ENCODE data around the gene C5. TPM values are rescaled to one million over a fixed set of nuclear protein-coding genes. Genes with fewer than 3 reads are reported as not detected.

Gene C5
- total and polyA plus RNA-seq, 2 experiments from 2014 or later = 13.8 to 55.4 TPM

DNA sequence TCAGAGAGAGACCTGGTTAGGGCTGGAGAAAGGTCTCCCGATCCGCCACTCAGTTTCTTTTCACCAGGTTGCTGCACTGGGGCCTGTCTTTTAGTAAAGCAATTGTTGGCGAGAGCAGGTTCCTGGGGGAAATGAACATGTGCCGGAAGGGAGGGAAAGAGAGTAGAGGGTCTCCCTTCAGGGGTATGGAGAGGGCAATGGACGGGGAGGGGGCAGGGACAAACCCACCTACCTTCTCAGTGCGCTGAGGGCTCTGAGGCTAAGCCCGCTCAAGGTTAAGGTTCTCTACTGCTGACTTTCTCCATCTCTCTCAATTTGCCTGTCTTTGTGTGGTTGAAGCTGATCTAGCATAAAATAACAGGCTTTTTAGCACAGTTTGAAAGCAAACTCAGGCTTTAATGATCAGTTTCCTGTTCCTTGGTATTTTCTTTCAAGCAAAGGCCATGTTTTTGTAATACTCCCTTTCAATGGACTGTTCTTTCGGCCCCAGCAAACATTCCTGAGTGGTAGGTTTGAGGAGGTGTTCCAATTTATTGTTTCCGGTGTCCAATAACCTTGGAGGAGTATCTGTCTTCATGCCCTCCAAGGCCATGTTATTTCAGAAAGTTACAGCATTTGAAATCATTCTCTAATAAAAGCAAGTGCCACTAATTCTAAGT, 98.0 kb downstream of the C5 start:
- TF ChIP-seq EZH2 (IDR thresholded peaks at IDR 0.05; ENCODE audit: borderline replicate concordance) = no peak
- TF ChIP-seq, protein P1, sequence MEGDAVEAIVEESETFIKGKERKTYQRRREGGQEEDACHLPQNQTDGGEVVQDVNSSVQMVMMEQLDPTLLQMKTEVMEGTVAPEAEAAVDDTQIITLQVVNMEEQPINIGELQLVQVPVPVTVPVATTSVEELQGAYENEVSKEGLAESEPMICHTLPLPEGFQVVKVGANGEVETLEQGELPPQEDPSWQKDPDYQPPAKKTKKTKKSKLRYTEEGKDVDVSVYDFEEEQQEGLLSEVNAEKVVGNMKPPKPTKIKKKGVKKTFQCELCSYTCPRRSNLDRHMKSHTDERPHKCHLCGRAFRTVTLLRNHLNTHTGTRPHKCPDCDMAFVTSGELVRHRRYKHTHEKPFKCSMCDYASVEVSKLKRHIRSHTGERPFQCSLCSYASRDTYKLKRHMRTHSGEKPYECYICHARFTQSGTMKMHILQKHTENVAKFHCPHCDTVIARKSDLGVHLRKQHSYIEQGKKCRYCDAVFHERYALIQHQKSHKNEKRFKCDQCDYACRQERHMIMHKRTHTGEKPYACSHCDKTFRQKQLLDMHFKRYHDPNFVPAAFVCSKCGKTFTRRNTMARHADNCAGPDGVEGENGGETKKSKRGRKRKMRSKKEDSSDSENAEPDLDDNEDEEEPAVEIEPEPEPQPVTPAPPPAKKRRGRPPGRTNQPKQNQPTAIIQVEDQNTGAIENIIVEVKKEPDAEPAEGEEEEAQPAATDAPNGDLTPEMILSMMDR (IDR thresholded peaks at IDR 0.05; ENCODE audit: poor library complexity) = no peak
- TF ChIP-seq EZH2phosphoT487 (IDR thresholded peaks at IDR 0.05; ENCODE audit: low read depth, severe bottlenecking, unreplicated experiment) = no peak
- no peak overlapping the region for H3K4me2 ChIP-seq
- no peak overlapping the region for H3K4me3 ChIP-seq
- H3K9me3 ChIP-seq (ENCODE audit: low read depth) = no peaks in the 10 kb centered on the region
- H3K36me3 ChIP-seq (replicated peaks; ENCODE audit: insufficient read depth, low read depth) = no peaks in the 10 kb centered on the region
- H4K20me1 ChIP-seq (ENCODE audit: insufficient read depth, poor library complexity, severe bottlenecking) = no peaks in the 10 kb centered on the region
- no peaks in the 10 kb centered on the region for H3K79me2 ChIP-seq
- H3K27ac ChIP-seq = no peak overlapping the region
- no peaks in the 10 kb centered on the region for H3K9me2 ChIP-seq (replicated peaks; ENCODE audit: insufficient read depth)
- WGBS (ENCODE audit: low lambda C conversion rate, missing lambda C conversion rate) = 93% methylated on average over 9 of the region's 9 CpGs
- no peak overlapping the region for H2AFZ ChIP-seq
- H3K4me1 ChIP-seq (ENCODE audit: insufficient read depth) = no peaks in the 10 kb centered on the region
- DNase-seq (ENCODE audit: low spot score) = no peak
- no peaks in the 10 kb centered on the region for H3K27me3 ChIP-seq

- no peak for DNase-seq (ENCODE audit: low spot score)
- Histone ChIP-seq H2AFZ (no peak overlapping the region), H4K20me1 (ENCODE audit: insufficient read depth, poor library complexity, severe bottlenecking) (no peaks in the 10 kb centered on the region), H3K4me1 (ENCODE audit: insufficient read depth) (no peaks in the 10 kb centered on the region), H3K36me3 (replicated peaks; ENCODE audit: insufficient read depth, low read depth) (no peaks in the 10 kb centered on the region), H3K27me3 (no peaks in the 10 kb centered on the region), H3K79me2 (no peaks in the 10 kb centered on the region), H3K9me3 (ENCODE audit: low read depth) (no peaks in the 10 kb centered on the region), H3K4me2 (no peak overlapping the region), H3K27ac (no peak overlapping the region), H3K4me3 (no peak overlapping the region), H3K9me2 (replicated peaks; ENCODE audit: insufficient read depth) (no peaks in the 10 kb centered on the region)
- 80% methylated on average over 8 of the region's 8 CpGs for WGBS (ENCODE audit: low lambda C conversion rate, missing lambda C conversion rate)
- TF ChIP-seq EZH2 (IDR thresholded peaks at IDR 0.05; ENCODE audit: borderline replicate concordance) (no peak), EZH2phosphoT487 (IDR thresholded peaks at IDR 0.05; ENCODE audit: low read depth, severe bottlenecking, unreplicated experiment) (no peak)
- TF ChIP-seq, protein P1 (IDR thresholded peaks at IDR 0.05; ENCODE audit: poor library complexity) = no peak
These were observed 99.4 kb downstream of the C5 start for GRCh38 chr9:120950421-120951388.

DNA sequence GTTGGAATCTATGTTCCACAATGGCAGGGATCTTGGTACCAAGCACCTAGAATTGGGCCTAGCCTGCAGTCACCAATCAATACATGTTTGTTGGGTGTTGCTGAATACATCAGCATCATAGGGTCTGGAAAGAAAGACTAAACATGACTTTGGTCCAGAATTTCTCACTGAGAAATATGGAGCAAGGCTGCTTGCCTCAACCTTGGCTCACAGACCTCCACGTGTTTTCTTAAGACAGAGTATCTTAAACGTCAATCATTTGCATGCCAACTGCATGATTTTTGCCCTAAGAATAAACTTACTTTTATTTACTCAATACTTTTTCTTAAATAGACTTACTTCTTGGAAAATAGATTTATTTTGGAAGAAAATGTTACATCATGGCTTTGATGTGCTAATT, 100.8 kb downstream of the C5 start:
- no peak overlapping the region for H2AFZ ChIP-seq
- no peaks in the 10 kb centered on the region for H3K79me2 ChIP-seq
- no peaks in the 10 kb centered on the region for H3K9me2 ChIP-seq (replicated peaks; ENCODE audit: insufficient read depth)
- H3K4me1 ChIP-seq (ENCODE audit: insufficient read depth) = no peaks in the 10 kb centered on the region
- H3K9me3 ChIP-seq (ENCODE audit: low read depth) = no peaks in the 10 kb centered on the region
- no peak for DNase-seq (ENCODE audit: low spot score)
- 86% methylated on average over 2 of the region's 2 CpGs for WGBS (ENCODE audit: low lambda C conversion rate, missing lambda C conversion rate)
- H3K27me3 ChIP-seq = no peaks in the 10 kb centered on the region
- H3K27ac ChIP-seq = no peak overlapping the region
- no peak overlapping the region for H3K4me2 ChIP-seq
- no peaks in the 10 kb centered on the region for H4K20me1 ChIP-seq (ENCODE audit: insufficient read depth, poor library complexity, severe bottlenecking)
- TF ChIP-seq EZH2 (IDR thresholded peaks at IDR 0.05; ENCODE audit: borderline replicate concordance) (no peak), EZH2phosphoT487 (IDR thresholded peaks at IDR 0.05; ENCODE audit: low read depth, severe bottlenecking, unreplicated experiment) (no peak)
- TF ChIP-seq, protein P1 (IDR thresholded peaks at IDR 0.05; ENCODE audit: poor library complexity) = no peak
- H3K36me3 ChIP-seq (replicated peaks; ENCODE audit: insufficient read depth, low read depth) = no peaks in the 10 kb centered on the region
- no peak overlapping the region for H3K4me3 ChIP-seq

Data from hepatocyte (in vitro differentiated cells).